GM23248 (cell line): ENCODE results near the gene RFWD3.

Source experiments
- EZH2 ChIP-seq: fragments of 200-600 bp; sonication (generic); IDR thresholded peaks from 2 replicates; pipeline ENCODE4 v1.6.1; 2018; ENCODE audit warnings: antibody characterized with exemption, mild to moderate bottlenecking; ENCODE audit not compliant: insufficient read depth, poor library complexity, severe bottlenecking
- EZH2phosphoT487 ChIP-seq: fragments of 200-600 bp; sonication (generic); IDR thresholded peaks from 2 replicates; pipeline ENCODE4 v1.6.1; 2018; ENCODE audit warnings: antibody characterized with exemption, moderate library complexity, mild to moderate bottlenecking, low read depth; ENCODE audit not compliant: insufficient read depth

GRCh38 chr16:74596586-74596985 is 70.1 kb downstream of the RFWD3 start:
- TF ChIP-seq EZH2phosphoT487: no peak
- TF ChIP-seq EZH2: no peak
